Endothelial cell (in vitro differentiated cells): Measurements from ENCODE around the gene MYLIP. TPM values are rescaled to one million over a fixed set of nuclear protein-coding genes. Genes with fewer than 3 reads are reported as not detected.
A peak's percentile ranks its signal among the peaks of the same experiment; 100 is the strongest.

Source experiments
- DNase-seq: peaks from one replicate; pipeline ENCODE4 v3.0.0; 2021; ENCODE audit warnings: low spot score
- H3K27ac Mint-ChIP-seq: one replicate; pipeline ENCODE4 v1.8.0; 2021; ENCODE audit warnings: mixed read lengths, inconsistent platforms; ENCODE audit not compliant: unreplicated experiment
- H3K27me3 Mint-ChIP-seq: one replicate; pipeline ENCODE4 v1.8.0; 2021; ENCODE audit warnings: mild to moderate bottlenecking, moderate library complexity, mixed read lengths, inconsistent platforms; ENCODE audit not compliant: unreplicated experiment
- H3K36me3 Mint-ChIP-seq: one replicate; pipeline ENCODE4 v1.8.0; 2021; ENCODE audit warnings: mild to moderate bottlenecking, low read depth, mixed read lengths, inconsistent platforms; ENCODE audit not compliant: unreplicated experiment
- H3K4me1 Mint-ChIP-seq: one replicate; pipeline ENCODE4 v1.8.0; 2021; ENCODE audit warnings: mild to moderate bottlenecking, mixed read lengths, inconsistent platforms; ENCODE audit not compliant: unreplicated experiment
- H3K4me3 Mint-ChIP-seq: one replicate; pipeline ENCODE4 v1.8.0; 2021; ENCODE audit warnings: mild to moderate bottlenecking, mixed read lengths, inconsistent platforms; ENCODE audit not compliant: unreplicated experiment
- H3K9me3 Mint-ChIP-seq: one replicate; pipeline ENCODE4 v1.8.0; 2021; ENCODE audit warnings: mixed read lengths, inconsistent platforms; ENCODE audit not compliant: unreplicated experiment
- CTCF ChIP-seq: fragments of 200-600 bp; sonication (generic); IDR thresholded peaks from one replicate; pipeline ENCODE4 v1.5.0; 2021; ENCODE audit warnings: antibody characterized with exemption; ENCODE audit not compliant: unreplicated experiment
- long read RNA-seq: library from polyadenylated mRNA; unstranded; transcript quantifications from one replicate; pipeline ENCODE4 v2.0.0, GENCODE V29; 2020; ENCODE audit not compliant: unreplicated experiment
- total RNA-seq: library from RNA; stranded (reverse); fragmentation: NEBNext Ultra II Directional; extraction: Animal tissue kit (Norgen Biotek cat#: 25700); gene quantifications from one replicate; pipeline ENCODE4 v1.2.1, GENCODE V29; 2021; ENCODE audit not compliant: unreplicated experiment

The MYLIP gene
- total RNA-seq, result 30.1 TPM
- long read RNA-seq, transcript MYLIP-202 (7 exons, 1,666 nt), result major isoform, 20 of 27 reads
- long read RNA-seq, partial matches to known transcripts, result 3 of 27 reads
- long read RNA-seq, other reads (novel, unspliced or antisense), result 4 of 27 reads

DNA sequence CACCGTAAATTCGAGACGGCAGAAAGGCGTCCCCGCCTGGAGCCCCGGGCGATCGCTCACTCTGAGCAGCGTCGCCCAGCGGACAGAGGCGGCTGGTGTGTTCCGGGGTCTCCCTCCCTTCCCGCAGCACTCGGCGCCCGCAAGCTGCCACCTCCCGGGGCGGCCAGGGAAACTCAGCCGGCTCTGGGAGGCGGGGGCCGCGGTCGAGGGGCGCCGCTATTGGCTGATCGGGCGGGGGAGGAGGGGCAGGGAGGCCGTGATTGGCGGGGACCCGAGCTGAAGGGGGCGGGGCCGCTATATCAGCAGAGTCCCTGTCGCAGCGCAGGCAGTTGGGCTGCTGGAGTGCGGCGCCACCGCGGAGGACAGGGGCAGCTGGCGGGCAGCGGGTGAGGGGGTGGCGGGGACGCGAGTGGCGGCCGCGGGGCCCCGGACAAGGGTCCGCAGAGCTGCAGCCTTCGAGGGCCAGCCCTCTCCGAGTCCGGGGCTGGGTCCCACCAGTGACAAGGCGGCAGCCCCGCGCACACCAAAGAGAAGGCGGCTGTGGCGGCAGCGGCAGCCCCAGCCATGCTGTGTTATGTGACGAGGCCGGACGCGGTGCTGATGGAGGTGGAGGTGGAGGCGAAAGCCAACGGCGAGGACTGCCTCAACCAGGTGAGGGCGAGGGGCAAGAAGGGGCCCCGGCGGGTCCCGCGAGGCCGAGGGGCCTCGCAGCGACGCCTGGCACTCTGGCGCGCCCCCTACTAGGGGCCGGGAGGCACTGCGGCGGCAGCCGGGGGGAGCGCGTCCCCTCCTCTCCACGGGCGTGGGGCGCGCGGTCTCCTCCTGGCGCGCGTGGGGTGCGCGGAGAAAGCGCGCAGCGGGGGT, at the start of gene MYLIP:
MYLIP (plus strand) TSS at position 328 of the 864 bp plus-strand sequence; CDS start at position 565, 237 bp downstream.
- TF ChIP-seq CTCF, result peak; percentile 56
- Mint-ChIP-seq H3K27me3 (peaks cover 8% of the 10 kb centered on the region), H3K36me3 (no peaks in the 10 kb centered on the region), H3K27ac (peak within 1 kb of the TSS; percentile 94), H3K4me3 (peak within 1 kb of the TSS; percentile 100), H3K4me1 (peaks cover 18% of the 10 kb centered on the region), H3K9me3 (no peaks in the 10 kb centered on the region)
- DNase-seq, result peak; percentile 99

- no peaks in the 10 kb centered on the region for H3K4me1 Mint-ChIP-seq
- no peak for TF ChIP-seq CTCF
- no peak overlapping the region for H3K4me3 Mint-ChIP-seq
Measured at GRCh38 chr6:16079354-16079753, 49.5 kb upstream of the MYLIP start.

GRCh38 chr6:16080204-16080603, 48.7 kb upstream of the MYLIP start:
- no peak overlapping the region for H3K4me3 Mint-ChIP-seq
- H3K4me1 Mint-ChIP-seq, result no peaks in the 10 kb centered on the region
- no peaks in the 10 kb centered on the region for H3K27me3 Mint-ChIP-seq
- H3K36me3 Mint-ChIP-seq, result no peaks in the 10 kb centered on the region
- no peak for DNase-seq
- H3K9me3 Mint-ChIP-seq, result no peaks in the 10 kb centered on the region
- no peak for TF ChIP-seq CTCF
- H3K27ac Mint-ChIP-seq, result no peak overlapping the region

More at GRCh38 chr6:16079354-16079753, 49.5 kb upstream of the MYLIP start:
- Mint-ChIP-seq H3K9me3 (no peaks in the 10 kb centered on the region), H3K36me3 (no peaks in the 10 kb centered on the region), H3K27me3 (no peaks in the 10 kb centered on the region), H3K27ac (no peak overlapping the region)
- DNase-seq, result no peak

GRCh38 chr6:16081326-16081725, 47.6 kb upstream of the MYLIP start:
- no peak overlapping the region for H3K27ac Mint-ChIP-seq
- H3K9me3 Mint-ChIP-seq, result no peaks in the 10 kb centered on the region
- TF ChIP-seq CTCF, result no peak
- no peak for DNase-seq
- H3K36me3 Mint-ChIP-seq, result no peaks in the 10 kb centered on the region
- H3K4me3 Mint-ChIP-seq, result no peak overlapping the region
- no peaks in the 10 kb centered on the region for H3K4me1 Mint-ChIP-seq
- no peaks in the 10 kb centered on the region for H3K27me3 Mint-ChIP-seq

DNA sequence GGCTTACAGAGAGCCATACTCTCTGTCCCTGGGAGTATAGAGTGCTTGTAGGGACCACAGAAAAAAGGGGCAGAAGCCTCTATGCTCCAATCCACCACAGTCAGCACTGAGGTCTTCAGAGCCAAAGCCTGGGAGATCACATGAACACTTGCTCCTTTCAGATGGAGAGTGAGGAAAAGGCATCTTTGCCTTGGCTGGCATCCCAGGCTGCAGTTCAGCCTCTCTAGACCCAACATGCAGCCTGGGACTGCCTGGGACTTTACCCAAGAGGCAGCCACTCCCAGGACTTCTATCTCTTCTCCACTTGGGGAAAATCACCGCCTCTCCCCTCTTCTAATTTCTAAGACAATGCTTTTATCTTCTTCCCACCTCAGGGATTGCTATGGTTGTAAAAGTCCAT, 46.5 kb upstream of the MYLIP start:
- H3K4me3 Mint-ChIP-seq, result no peak overlapping the region
- DNase-seq, result no peak
- H3K4me1 Mint-ChIP-seq, result no peaks in the 10 kb centered on the region
- H3K27ac Mint-ChIP-seq, result no peak overlapping the region
- no peak for TF ChIP-seq CTCF
- H3K9me3 Mint-ChIP-seq, result no peaks in the 10 kb centered on the region
- H3K36me3 Mint-ChIP-seq, result no peaks in the 10 kb centered on the region
- no peaks in the 10 kb centered on the region for H3K27me3 Mint-ChIP-seq
